KMS-11 (cell line): Measurements from ENCODE around the gene MYDGF.

Source experiments
- H2AFZ ChIP-seq: fragments of 200-600 bp; sonication (generic); 2 replicates; pipeline ENCODE4 v1.6.1; 2016; ENCODE audit warnings: antibody characterized with exemption, mixed run types, low read depth
- H3K27ac ChIP-seq: fragments of 200-600 bp; sonication (generic); 2 replicates; pipeline ENCODE4 v1.6.1; 2016; ENCODE audit warnings: mild to moderate bottlenecking, mixed run types
- H3K27me3 ChIP-seq: fragments of 200-600 bp; sonication (generic); 2 replicates; pipeline ENCODE4 v1.6.1; 2017; ENCODE audit warnings: mild to moderate bottlenecking, low read depth, mixed run types, moderate library complexity; ENCODE audit not compliant: insufficient read depth
- H3K36me3 ChIP-seq: fragments of 200-600 bp; sonication (generic); 2 replicates; pipeline ENCODE4 v1.6.1; 2017; ENCODE audit warnings: mild to moderate bottlenecking, mixed run types; ENCODE audit not compliant: insufficient read depth
- H3K4me1 ChIP-seq: fragments of 200-600 bp; sonication (generic); 2 replicates; pipeline ENCODE4 v1.6.1; 2016; ENCODE audit warnings: mild to moderate bottlenecking, low read depth, mixed run types; ENCODE audit not compliant: poor library complexity, severe bottlenecking
- H3K4me2 ChIP-seq: fragments of 200-600 bp; sonication (generic); 2 replicates; pipeline ENCODE4 v1.7.0; 2016; ENCODE audit warnings: mild to moderate bottlenecking, mixed run types
- H3K4me3 ChIP-seq: fragments of 200-600 bp; sonication (generic); IDR thresholded peaks from 2 replicates; pipeline ENCODE4 v1.6.1; 2017; ENCODE audit warnings: low read depth, low read length, mixed read lengths; ENCODE audit not compliant: insufficient read depth
- H3K79me2 ChIP-seq: fragments of 200-600 bp; sonication (generic); 2 replicates; pipeline ENCODE4 v1.6.1; 2016; ENCODE audit warnings: low read depth, mixed run types; ENCODE audit not compliant: insufficient read depth
- H3K9ac ChIP-seq: fragments of 200-600 bp; sonication (generic); 2 replicates; pipeline ENCODE4 v1.6.1; 2016; ENCODE audit warnings: mild to moderate bottlenecking, mixed run types
- H4K20me1 ChIP-seq: fragments of 200-600 bp; sonication (generic); 2 replicates; pipeline ENCODE4 v1.6.1; 2016; ENCODE audit warnings: mild to moderate bottlenecking, mixed run types; ENCODE audit not compliant: insufficient read depth
- TF ChIP-seq, protein P1 (sequence below): fragments of 200-600 bp; sonication (generic); conservative IDR thresholded peaks from 2 replicates; pipeline ENCODE4 v1.6.1; 2017; ENCODE audit warnings: low read depth, mild to moderate bottlenecking, antibody characterized with exemption, low read length, moderate library complexity, mixed read lengths

Gene MYDGF

DNA sequence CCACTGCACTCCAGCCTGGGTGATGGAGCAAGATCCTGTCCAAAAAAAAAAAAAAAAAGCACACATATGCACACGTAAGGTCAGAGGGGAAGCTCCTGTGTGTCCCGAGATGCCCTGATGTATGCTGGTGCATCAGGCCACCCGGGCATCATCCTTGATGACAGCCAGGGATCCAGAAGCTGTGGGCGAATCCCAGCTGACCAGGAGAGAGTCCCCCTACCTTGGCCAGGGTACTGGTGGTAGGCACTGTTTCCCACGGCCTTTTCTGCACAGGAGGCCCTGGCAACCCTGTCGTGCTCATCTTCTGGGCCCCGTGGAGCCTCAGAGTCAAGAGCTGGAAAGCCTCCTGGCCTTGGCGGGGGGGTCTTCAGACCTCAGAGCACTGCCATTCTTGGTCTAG is 14.0 kb downstream of the MYDGF start:
- Histone ChIP-seq H3K9ac (no peak overlapping the region), H3K4me1 (peaks cover 13% of the 10 kb centered on the region), H3K79me2 (no peaks in the 10 kb centered on the region), H3K4me2 (no peak overlapping the region), H2AFZ (no peak overlapping the region), H3K27me3 (no peaks in the 10 kb centered on the region), H3K36me3 (no peaks in the 10 kb centered on the region; the same call in 1 of the 2 replicates), H4K20me1 (no peaks in the 10 kb centered on the region), H3K27ac (no peak overlapping the region), H3K4me3 (no peak overlapping the region)
- TF ChIP-seq, protein P1, sequence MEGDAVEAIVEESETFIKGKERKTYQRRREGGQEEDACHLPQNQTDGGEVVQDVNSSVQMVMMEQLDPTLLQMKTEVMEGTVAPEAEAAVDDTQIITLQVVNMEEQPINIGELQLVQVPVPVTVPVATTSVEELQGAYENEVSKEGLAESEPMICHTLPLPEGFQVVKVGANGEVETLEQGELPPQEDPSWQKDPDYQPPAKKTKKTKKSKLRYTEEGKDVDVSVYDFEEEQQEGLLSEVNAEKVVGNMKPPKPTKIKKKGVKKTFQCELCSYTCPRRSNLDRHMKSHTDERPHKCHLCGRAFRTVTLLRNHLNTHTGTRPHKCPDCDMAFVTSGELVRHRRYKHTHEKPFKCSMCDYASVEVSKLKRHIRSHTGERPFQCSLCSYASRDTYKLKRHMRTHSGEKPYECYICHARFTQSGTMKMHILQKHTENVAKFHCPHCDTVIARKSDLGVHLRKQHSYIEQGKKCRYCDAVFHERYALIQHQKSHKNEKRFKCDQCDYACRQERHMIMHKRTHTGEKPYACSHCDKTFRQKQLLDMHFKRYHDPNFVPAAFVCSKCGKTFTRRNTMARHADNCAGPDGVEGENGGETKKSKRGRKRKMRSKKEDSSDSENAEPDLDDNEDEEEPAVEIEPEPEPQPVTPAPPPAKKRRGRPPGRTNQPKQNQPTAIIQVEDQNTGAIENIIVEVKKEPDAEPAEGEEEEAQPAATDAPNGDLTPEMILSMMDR = no peak

DNA sequence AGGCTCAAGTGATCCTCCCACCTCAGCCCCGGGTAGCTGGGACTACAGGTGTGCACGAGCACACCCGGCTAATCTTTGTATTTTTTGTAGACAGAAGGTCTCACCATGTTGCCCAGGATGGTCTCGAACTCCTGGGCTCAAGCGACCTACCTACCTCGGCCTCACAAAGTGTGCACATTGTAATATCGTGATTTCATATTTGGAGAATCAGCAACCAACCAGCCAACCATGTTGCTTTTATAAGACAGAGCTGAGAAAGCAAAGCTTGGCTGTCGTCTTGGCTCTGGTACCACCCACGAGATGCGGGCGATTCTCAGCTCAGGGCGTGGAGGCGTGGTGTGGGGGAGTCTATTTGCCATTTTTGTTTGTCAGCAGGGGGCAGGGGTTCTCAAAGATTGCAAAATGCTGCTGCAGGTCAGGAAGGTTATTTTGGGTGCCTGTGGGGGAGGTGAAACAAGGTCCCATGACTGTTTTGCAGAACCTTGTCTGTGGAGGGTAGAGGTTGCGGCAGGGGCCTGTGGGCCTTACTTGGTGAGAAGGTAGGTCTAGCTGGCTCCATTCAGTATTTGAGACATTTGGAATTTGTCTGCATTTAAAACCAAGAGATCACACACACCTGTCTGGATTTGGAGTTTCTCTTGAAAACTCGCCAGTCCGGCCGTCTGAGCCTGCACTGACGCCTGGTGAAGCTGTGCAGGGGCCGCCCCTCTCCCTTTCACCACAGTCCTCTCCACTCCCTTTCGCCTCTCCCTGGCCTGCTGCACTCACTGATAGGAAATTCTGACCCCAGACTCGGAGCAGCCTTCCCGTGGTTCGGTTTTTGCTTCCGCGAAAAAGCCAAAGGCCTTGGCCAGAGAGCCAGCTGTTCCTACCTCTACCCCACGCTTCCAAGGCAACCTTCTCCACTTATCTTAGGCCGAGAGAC is 15.4 kb downstream of the MYDGF start:
- Histone ChIP-seq H3K4me3 (no peak overlapping the region), H3K27ac (no peak overlapping the region), H3K36me3 (no peaks in the 10 kb centered on the region; the same call in 1 of the 2 replicates), H2AFZ (no peak overlapping the region), H3K79me2 (no peaks in the 10 kb centered on the region), H3K4me1 (peaks cover 10% of the 10 kb centered on the region), H3K4me2 (no peak overlapping the region), H3K9ac (no peak overlapping the region), H4K20me1 (no peaks in the 10 kb centered on the region), H3K27me3 (no peaks in the 10 kb centered on the region)
- TF ChIP-seq, protein P1 = no peak

DNA sequence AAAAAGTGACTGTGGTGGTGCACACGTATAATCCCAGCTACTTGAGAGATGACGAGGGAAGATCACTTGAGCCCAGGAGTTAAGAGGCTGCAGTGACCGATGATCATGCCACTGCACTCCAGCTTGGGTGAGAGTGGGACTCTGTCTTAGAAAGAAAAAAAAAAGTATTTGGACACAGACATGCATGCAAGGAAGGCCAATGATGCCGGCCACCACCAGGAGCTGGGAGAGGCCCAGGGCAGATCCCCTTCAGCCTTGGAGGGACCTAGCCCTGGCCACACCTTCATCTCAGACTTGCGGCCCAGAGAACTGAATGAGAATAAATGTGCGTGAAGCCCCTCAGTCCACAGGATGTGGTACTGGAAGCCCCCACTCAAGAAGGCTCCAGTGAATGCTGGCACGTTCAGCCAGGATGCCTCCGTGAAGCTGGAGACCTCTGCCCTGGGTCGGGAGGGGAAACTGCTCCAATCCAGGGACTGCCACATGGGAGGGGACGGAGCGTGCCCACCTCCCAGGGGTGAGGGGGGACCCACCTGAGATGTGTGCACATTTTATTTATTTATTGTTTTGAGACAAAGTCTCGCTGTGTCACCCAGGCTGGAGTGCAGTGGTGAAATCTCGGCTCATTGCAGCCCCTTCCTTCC is 16.2 kb downstream of the MYDGF start:
- no peak overlapping the region for H3K27ac ChIP-seq

DNA sequence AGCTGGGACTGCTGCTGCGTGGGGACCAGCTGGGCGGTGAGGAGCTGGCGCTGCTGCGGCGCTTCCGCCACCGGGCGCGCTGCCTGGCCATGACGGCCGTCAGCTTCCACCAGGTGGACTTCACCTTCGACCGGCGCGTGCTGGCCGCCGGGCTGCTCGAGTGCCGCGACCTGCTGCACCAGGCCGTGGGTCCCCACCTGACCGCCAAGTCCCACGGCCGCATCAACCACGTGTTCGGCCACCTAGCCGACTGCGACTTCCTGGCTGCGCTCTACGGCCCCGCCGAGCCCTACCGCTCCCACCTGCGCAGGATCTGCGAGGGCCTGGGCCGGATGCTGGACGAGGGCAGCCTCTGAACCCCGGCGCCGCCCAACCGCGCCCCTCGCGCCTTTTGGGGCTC is 18.1 kb downstream of the MYDGF start:
- H3K4me3 ChIP-seq = no peak overlapping the region
- peaks cover 10% of the 10 kb centered on the region for H3K4me1 ChIP-seq
- TF ChIP-seq, protein P1 = no peak
- no peak overlapping the region for H3K27ac ChIP-seq
- H4K20me1 ChIP-seq = no peaks in the 10 kb centered on the region
- no peaks in the 10 kb centered on the region for H3K27me3 ChIP-seq
- no peaks in the 10 kb centered on the region for H3K36me3 ChIP-seq
- H3K79me2 ChIP-seq = no peaks in the 10 kb centered on the region
- no peak overlapping the region for H3K9ac ChIP-seq
- H3K4me2 ChIP-seq = no peak overlapping the region
- no peak overlapping the region for H2AFZ ChIP-seq

More for the DNA sequence above, 16.2 kb downstream of the MYDGF start:
- Histone ChIP-seq H3K27me3 (no peaks in the 10 kb centered on the region), H3K9ac (no peak overlapping the region), H3K4me2 (no peak overlapping the region), H3K36me3 (no peaks in the 10 kb centered on the region; the same call in 1 of the 2 replicates), H4K20me1 (no peaks in the 10 kb centered on the region), H3K4me3 (no peak overlapping the region), H2AFZ (no peak overlapping the region), H3K4me1 (peaks cover 10% of the 10 kb centered on the region), H3K79me2 (no peaks in the 10 kb centered on the region)
- TF ChIP-seq, protein P1 = no peak
